GM18867 (cell line): ENCODE results near the gene NRCAM.
A peak's percentile ranks its signal among the peaks of the same experiment; 100 is the strongest.

Source experiments
- ATAC-seq: cut with Tn5 transposase; IDR thresholded peaks from one replicate; pipeline ENCODE4 v1.9.1; 2021; ENCODE audit warnings: mild to moderate bottlenecking, moderate library complexity; ENCODE audit not compliant: unreplicated experiment

Gene NRCAM

GRCh38 chr7:108225531-108226181 is 230.6 kb downstream of the NRCAM start:
- no peak for ATAC-seq

- ATAC-seq: no peak
Measured at GRCh38 chr7:108224387-108224786, 231.8 kb downstream of the NRCAM start.

- no peak for ATAC-seq
Measured at GRCh38 chr7:108222236-108222892, 233.9 kb downstream of the NRCAM start.

- ATAC-seq: peak; percentile 74
Measured at GRCh38 chr7:108211382-108212201, 244.6 kb downstream of the NRCAM start.

DNA sequence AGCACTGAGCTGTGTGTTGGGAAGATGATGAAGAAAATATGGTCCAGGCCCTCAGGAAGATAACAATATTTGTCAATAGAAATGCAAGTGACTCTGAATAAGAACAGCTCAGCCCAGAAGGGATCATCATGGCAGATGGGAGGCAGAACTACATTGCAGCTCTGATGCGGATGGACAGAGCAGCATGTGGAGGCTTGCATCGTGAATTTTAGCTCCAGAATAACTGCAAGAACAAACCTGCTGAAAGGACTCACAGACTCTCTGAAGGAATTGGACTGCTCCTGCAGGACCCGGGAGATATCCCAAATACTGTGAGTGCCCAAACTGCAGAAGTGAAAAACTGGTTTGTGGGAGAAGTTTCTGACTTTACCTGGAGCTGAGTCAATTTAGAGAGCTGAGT is 245.4 kb downstream of the NRCAM start:
- no peak for ATAC-seq

- ATAC-seq: no peak
Measured at GRCh38 chr7:108205311-108205710, 250.9 kb downstream of the NRCAM start.

- ATAC-seq: no peak
Measured at GRCh38 chr7:108204281-108204796, 251.9 kb downstream of the NRCAM start.

GRCh38 chr7:108203537-108203936 is 252.7 kb downstream of the NRCAM start:
- peak; percentile 76 for ATAC-seq

GRCh38 chr7:108202743-108203142 is 253.5 kb downstream of the NRCAM start:
- no peak for ATAC-seq

DNA sequence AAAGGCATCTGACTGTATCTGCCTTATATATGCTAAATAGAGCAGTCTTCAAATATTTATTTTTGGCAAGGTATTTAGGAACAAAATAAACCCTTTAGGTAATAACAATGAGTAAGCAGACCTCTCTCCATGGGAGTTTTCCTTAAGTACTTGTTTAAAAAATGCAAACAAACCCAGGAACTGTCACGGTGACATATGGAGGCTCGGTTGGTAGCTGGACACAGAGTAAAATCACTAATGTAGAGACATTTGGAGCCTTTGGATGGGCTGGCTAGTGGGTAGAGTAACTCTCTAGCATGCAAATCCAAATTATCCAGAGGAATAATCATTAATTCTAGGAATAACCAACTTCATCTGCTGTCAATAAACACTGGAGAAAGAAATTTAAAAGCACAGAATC is 254.5 kb downstream of the NRCAM start:
- no peak for ATAC-seq

GRCh38 chr7:108200326-108200725 is 255.9 kb downstream of the NRCAM start:
- no peak for ATAC-seq

GRCh38 chr7:108197371-108198091 is 258.7 kb downstream of the NRCAM start:
- ATAC-seq: no peak

- ATAC-seq: no peak
Measured at GRCh38 chr7:108196004-108196403, 260.2 kb downstream of the NRCAM start.

GRCh38 chr7:108193594-108194498 is 262.4 kb downstream of the NRCAM start:
- no peak for ATAC-seq

DNA sequence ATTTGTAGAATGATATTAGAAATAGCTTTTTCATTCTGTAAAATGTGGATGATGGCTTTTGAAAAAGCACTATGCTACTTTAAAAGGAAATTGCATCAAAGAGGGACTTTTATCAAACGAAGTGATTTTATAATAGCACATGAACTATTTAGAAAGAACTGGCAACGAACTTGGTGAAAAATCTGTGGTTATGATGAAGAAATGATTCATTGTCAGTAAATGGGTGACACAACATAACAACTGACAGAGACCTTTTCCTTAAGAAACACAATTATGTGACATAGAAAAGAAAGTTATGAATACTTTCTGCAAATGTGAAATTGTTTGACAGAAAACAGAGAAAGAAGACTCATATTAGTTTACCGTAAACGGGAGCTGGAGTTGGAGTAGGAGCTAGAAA is 265.3 kb downstream of the NRCAM start:
- ATAC-seq: no peak

- ATAC-seq: peak; percentile 90
Measured at GRCh38 chr7:108189733-108190388, 266.4 kb downstream of the NRCAM start.

- no peak for ATAC-seq
Measured at GRCh38 chr7:108188724-108189123, 267.5 kb downstream of the NRCAM start.

- peak; percentile 62 for ATAC-seq
Measured at GRCh38 chr7:108181073-108181985, 274.9 kb downstream of the NRCAM start.
